ENCODE measurements around the gene PEX11G.
A peak's percentile ranks its signal among the peaks of the same experiment; 100 is the strongest.

DNA sequence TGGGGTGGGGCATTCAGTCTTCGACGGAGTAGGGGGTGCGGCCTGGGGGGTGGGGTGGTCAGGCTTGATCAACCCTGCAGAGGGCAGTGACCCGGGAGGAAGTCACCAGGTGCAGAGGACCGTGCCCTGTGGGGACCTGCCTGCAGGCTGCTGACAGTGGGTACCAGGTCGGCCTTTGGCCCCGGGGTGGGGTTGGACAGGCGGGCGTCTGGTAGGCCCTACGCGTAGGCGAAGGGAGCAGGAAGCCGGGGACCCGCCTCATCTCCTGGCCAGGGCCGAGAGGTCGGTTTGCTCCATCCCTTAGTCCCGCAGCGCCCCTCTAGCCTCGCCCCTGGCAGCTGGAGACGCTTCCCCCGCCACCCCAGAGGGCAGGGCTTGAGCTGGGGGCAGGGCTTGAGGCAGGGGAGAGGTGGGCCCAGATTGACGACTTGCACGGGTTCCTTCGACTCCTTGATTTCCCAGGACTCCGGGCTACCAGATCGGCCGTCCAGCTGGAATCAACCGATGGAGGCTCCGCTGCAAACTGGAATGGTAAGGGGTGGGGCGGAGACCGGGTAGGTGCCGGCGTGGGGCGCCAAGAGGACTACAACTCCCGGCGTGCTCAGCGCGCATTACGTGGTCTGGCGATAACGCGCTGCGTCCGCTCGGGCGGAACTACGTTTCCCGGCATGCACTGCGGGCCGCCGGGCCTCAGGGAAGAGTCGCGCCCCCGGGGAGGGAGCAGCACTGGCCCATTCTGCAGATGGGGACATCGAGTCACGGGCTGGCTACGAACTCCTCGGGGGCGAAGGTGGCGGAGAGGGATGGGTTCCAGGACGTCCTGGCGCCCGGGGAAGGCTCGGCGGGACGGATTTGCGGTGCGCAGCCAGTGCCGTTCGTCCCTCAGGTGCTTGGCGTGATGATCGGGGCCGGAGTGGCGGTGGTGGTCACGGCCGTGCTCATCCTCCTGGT lies 46.5 kb upstream of the PEX11G start, which contains the start of gene PNPLA6:
- peak in 1 of 7 experiments; percentile 0 for TF ChIP-seq CTCF (IDR thresholded peaks at IDR 0.05)
- TF ChIP-seq POLR2A (IDR thresholded peaks at IDR 0.05): peak; percentile 80 to 89 (median 89)

All from body of pancreas (tissue), 4 donors.